HepG2 (cell line): ENCODE data around the gene EEF1AKMT3. TPM values are rescaled to one million over a fixed set of nuclear protein-coding genes. Genes with fewer than 3 reads are reported as not detected.

Experiments
- ATAC-seq: fragments of 200-7000 bp; cut with Tn5 transposase; 3 replicates; pipeline ENCODE4 v1.9.1; 2020; ENCODE audit warnings: mild to moderate bottlenecking, moderate library complexity
- BruUV-seq: library from RNA; stranded (reverse); fragments of 400-500 nt; replicated peaks from 2 replicates; lab custom pipeline; 2021; lab: Mats Ljungman, UMichigan
- CTCF ChIA-PET: fragments of 300-600 bp; formaldehyde crosslinking; extraction: SDS; loops from one replicate; lab custom pipeline; 2021; ENCODE audit warnings: low total read pairs, inconsistent platforms, low intra/inter-chr PET ratio; lab: Yijun Ruan, JAX
- POLR2A ChIA-PET: fragments of 350-600 bp; sonication (Branson Sonifier 250); formaldehyde crosslinking; loops from one replicate; lab custom pipeline; 2020; ENCODE audit warnings: antibody characterized with exemption, inconsistent platforms; lab: Yijun Ruan, JAX
- DNase-seq: peaks from one replicate; pipeline ENCODE4 v3.0.0-alpha.2; 2015; ENCODE audit warnings: low spot score
- FAIRE-seq: peaks from 3 replicates; lab custom pipeline; 2011; peaks lifted over from hg19 to GRCh38; lab: Jason Lieb, UNC
- H2AFZ ChIP-seq: one replicate; pipeline ENCODE4 v1.6.1; 2011; ENCODE audit warnings: low read length, inconsistent platforms
- H3K27ac ChIP-seq: fragments of 300-600 bp; 3 replicates; pipeline ENCODE4 v1.8.0; 2011; ENCODE audit warnings: mixed run types, mild to moderate bottlenecking, mixed read lengths, low read length, inconsistent platforms; ENCODE audit not compliant: insufficient read depth; ENCODE audit errors: extremely low read length
- H3K27me3 ChIP-seq, 2 experiments: fragments of 200-600 bp in 1 of 2; 2 replicates in 1 of 2; 3 replicates in 1 of 2; pipeline versions ENCODE4 v1.6.0 to v1.8.0; 2011; ENCODE audit warnings: low read length in 2 of 2, mild to moderate bottlenecking in 2 of 2, moderate library complexity in 2 of 2, inconsistent platforms in 1 of 2; ENCODE audit not compliant: insufficient read depth in 2 of 2, control insufficient read depth in 1 of 2
- H3K36me3 ChIP-seq, 2 experiments: fragments of 200-600 bp in 1 of 2; replicated peaks in 1 of 2; 2 replicates in 1 of 2; 3 replicates in 1 of 2; pipeline versions ENCODE4 v1.5.1 to v1.8.0; 2011; ENCODE audit warnings: low read length in 2 of 2, inconsistent platforms in 1 of 2; ENCODE audit not compliant: insufficient read depth in 2 of 2, control insufficient read depth in 1 of 2
- H3K4me1 ChIP-seq: 2 replicates; pipeline ENCODE4 v1.5.1; 2012; ENCODE audit warnings: low read length, inconsistent platforms; ENCODE audit not compliant: insufficient read depth
- H3K4me2 ChIP-seq: 2 replicates; pipeline ENCODE4 v1.6.0; 2011; ENCODE audit warnings: low read depth, low read length, inconsistent platforms
- H3K4me3 ChIP-seq, 3 experiments: fragments of 200-600 bp in 1 of 3; sonication (generic), shearing (Covaris generic) in 1 of 3; replicated peaks in 1 of 3; 2 replicates each; pipeline ENCODE4 v1.5.1; 2011 to 2016; ENCODE audit warnings: low read length in 3 of 3, inconsistent platforms in 2 of 3, low read depth in 2 of 3, mild to moderate bottlenecking in 2 of 3, control low read depth in 1 of 3, mixed read lengths in 1 of 3; ENCODE audit not compliant: insufficient read depth in 1 of 3
- H3K79me2 ChIP-seq: one replicate; pipeline ENCODE4 v1.6.1; 2011; ENCODE audit warnings: low read length, inconsistent platforms; ENCODE audit not compliant: insufficient read depth
- H3K9ac ChIP-seq: 2 replicates; pipeline ENCODE4 v1.6.0; 2011; ENCODE audit warnings: mild to moderate bottlenecking, low read depth, low read length, inconsistent platforms; ENCODE audit not compliant: insufficient read depth
- H3K9me3 ChIP-seq: 2 replicates; pipeline ENCODE4 v1.5.1; 2012; ENCODE audit warnings: mild to moderate bottlenecking, low read length
- H4K20me1 ChIP-seq: 2 replicates; pipeline ENCODE4 v1.6.0; 2011; ENCODE audit warnings: inconsistent platforms, mild to moderate bottlenecking, low read length, moderate library complexity; ENCODE audit not compliant: insufficient read depth
- ARID2 ChIP-seq: sonication (generic); formaldehyde crosslinking; IDR thresholded peaks from 2 replicates; pipeline ENCODE4 v1.8.1; 2022; ENCODE audit warnings: mild to moderate bottlenecking, missing genetic modification reagents, borderline replicate concordance
- ELF3 ChIP-seq: IDR thresholded peaks from 2 replicates; pipeline ENCODE4 v1.6.1; 2016; ENCODE audit warnings: missing genetic modification reagents, missing compliant biosample characterization
- IKZF4 ChIP-seq: sonication (generic); formaldehyde crosslinking; IDR thresholded peaks from 2 replicates; pipeline ENCODE4 v1.5.1; 2020; ENCODE audit warnings: borderline replicate concordance, mild to moderate bottlenecking, low read depth, missing genetic modification reagents; ENCODE audit errors: not compliant biosample characterization
- KLF16 ChIP-seq, 2 experiments: sonication (generic) in 1 of 2; formaldehyde crosslinking in 1 of 2; IDR thresholded peaks; 2 replicates each; pipeline versions ENCODE4 v1.6.1 to v1.8.0; 2016 to 2023; ENCODE audit warnings: missing genetic modification reagents in 2 of 2, missing compliant biosample characterization in 1 of 2
- MEIS1 ChIP-seq: sonication (generic); formaldehyde crosslinking; IDR thresholded peaks from 2 replicates; pipeline ENCODE4 v1.9.0; 2021; ENCODE audit warnings: mild to moderate bottlenecking, missing genetic modification reagents, moderate library complexity, borderline replicate concordance
- NCOR1 ChIP-seq: fragments of 200-600 bp; sonication (generic); IDR thresholded peaks from 2 replicates; pipeline ENCODE4 v1.7.0; 2017; ENCODE audit warnings: antibody characterized with exemption, low read length, borderline replicate concordance
- NFE2L1 ChIP-seq: sonication (generic); formaldehyde crosslinking; IDR thresholded peaks from 2 replicates; pipeline ENCODE4 v1.4.0; 2020; ENCODE audit warnings: missing genetic modification reagents, mild to moderate bottlenecking, borderline replicate concordance
- PAXIP1 ChIP-seq: sonication (generic); formaldehyde crosslinking; conservative IDR thresholded peaks from 2 replicates; pipeline ENCODE4 v1.4.0; 2020; ENCODE audit warnings: mild to moderate bottlenecking, missing genetic modification reagents, moderate library complexity
- RFX1 ChIP-seq: fragments of 450-650 bp; IDR thresholded peaks from 2 replicates; pipeline ENCODE4 v1.6.1; 2017
- RXRB ChIP-seq: IDR thresholded peaks from 2 replicates; pipeline ENCODE4 v1.6.1; 2016; ENCODE audit warnings: borderline replicate concordance, missing genetic modification reagents, missing compliant biosample characterization
- SUZ12 ChIP-seq: fragments of 150-350 bp; IDR thresholded peaks from 2 replicates; pipeline ENCODE4 v1.6.1; 2014; ENCODE audit warnings: low read depth, low read length
- TRIM22 ChIP-seq: fragments of 450-650 bp; IDR thresholded peaks from 2 replicates; pipeline ENCODE4 v1.6.1; 2017
- U2AF2 ChIP-seq: fragments of 200-400 bp; formaldehyde crosslinking; IDR thresholded peaks from 2 replicates; pipeline ENCODE4 v1.6.1; 2017; ENCODE audit warnings: low read depth, mild to moderate bottlenecking, low read length
- ZNF253 ChIP-seq: sonication (generic); formaldehyde crosslinking; IDR thresholded peaks from 2 replicates; pipeline ENCODE4 v1.8.0; 2022; ENCODE audit warnings: mild to moderate bottlenecking, missing genetic modification reagents, borderline replicate concordance
- ZNF292 ChIP-seq: sonication (generic); formaldehyde crosslinking; IDR thresholded peaks from 2 replicates; pipeline ENCODE4 v1.8.1; 2022; ENCODE audit warnings: mild to moderate bottlenecking, low read depth, missing genetic modification reagents, borderline replicate concordance
- ZNF468 ChIP-seq: sonication (generic); formaldehyde crosslinking; IDR thresholded peaks from 2 replicates; pipeline ENCODE4 v1.8.0; 2022; ENCODE audit warnings: mild to moderate bottlenecking, moderate library complexity, missing genetic modification reagents
- ZNF770 ChIP-seq: sonication (generic); formaldehyde crosslinking; IDR thresholded peaks from 2 replicates; pipeline ENCODE4 v1.5.0; 2020; ENCODE audit warnings: mild to moderate bottlenecking, missing genetic modification reagents
- WGBS: methylation state at CpG from one replicate; pipeline ENCODE4 v1.1.6; 2017; ENCODE audit warnings: low lambda C conversion rate; 5-methylcytosine and 5-hydroxymethylcytosine counted together
- in situ Hi-C: cut with HindIII; loops from 2 replicates; pipeline ENCODE4 v1.10.0; 2017; ENCODE audit warnings: low pct_unique_long_range_greater_than_20kb; ENCODE audit not compliant: extremely low pct_ligation_motif_present
- intact Hi-C: fragments of 100-400 bp; cut with micrococcal nuclease; formaldehyde crosslinking; loops from one replicate; pipeline ENCODE4 v1.10.0; 2022; ENCODE audit not compliant: unreplicated experiment
- polyA plus RNA-seq, 8 experiments: library from polyadenylated mRNA; depleted of rRNA in 3 of 8; stranded (reverse) in 7 of 8; unstranded in 1 of 8; fragments of >200 nt; fragmentation: Illumina TruSeq in 4 of 8; extraction: Trizol in 4 of 8; gene quantifications; 2 replicates each; pipeline versions ENCODE4 v1.2.1 to v1.2.3, GENCODE V29; 2011 to 2016; ENCODE audit warnings: low read depth in 4 of 8, missing spikeins in 1 of 8, mixed read lengths in 1 of 8; ENCODE audit not compliant: insufficient read depth in 1 of 8
- total RNA-seq, 5 experiments: library from RNA; depleted of rRNA; stranded (reverse); fragments of >200 nt; fragmentation: Illumina TruSeq; extraction: Trizol; gene quantifications; 2 replicates each; pipeline ENCODE4 v1.2.3, GENCODE V29; 2016; ENCODE audit warnings: low read depth in 1 of 5

EEF1AKMT3 gene
- total and polyA plus RNA-seq, 2 of the 13 experiments (the other 11 are each of a cell fraction or from before 2014, with no cell fraction given) = 4.7 to 11.4 TPM

- Histone ChIP-seq H3K9me3 (no peaks in the 10 kb centered on the region), H3K4me3 (peak overlapping the region in 1 of 3 experiments; percentile 73; a peak in 2 of 6 replicates), H3K27ac (no peak overlapping the region), H3K79me2 (no peaks in the 10 kb centered on the region), H3K27me3 (peaks cover 14 to 64% of the 10 kb centered on the region in 2 experiments), H3K4me1 (peaks cover 42% of the 10 kb centered on the region), H3K36me3 (no peaks in the 10 kb centered on the region), H4K20me1 (no peaks in the 10 kb centered on the region), H3K4me2 (peak overlapping the region; percentile 94), H2AFZ (no peak overlapping the region), H3K9ac (no peak overlapping the region)
- FAIRE-seq (no peak), DNase-seq (peak; percentile 23), ATAC-seq (peak; percentile 55)
- in situ Hi-C loops = no loop called here
- intact Hi-C loops = loop anchor here (5.0 kb wide), 2 partner anchors 43 to 153 kb away; partner anchors contain the start of gene OS9
- ChIA-PET POLR2A (interaction anchor here (0.9 to 3.3 kb wide), 6 partner anchors 9 to 215 kb away, joined by 3 to 29 read pairs (median 4); partner anchors contain the start of genes CDK4, DCTN2, DDIT3 and TSPAN31), CTCF (interaction anchor here (1.8 kb wide), 1 partner anchor 9 kb away, joined by 6 read pairs; no protein-coding TSS in a partner anchor)
- BruUV-seq = no TSS peak
- 7% methylated on average over 8 of the region's 8 CpGs for WGBS
- TF ChIP-seq PAXIP1 (CRISPR knock-in tag) = peak; percentile 67
- TF ChIP-seq SUZ12 = no peak
- TF ChIP-seq TRIM22 = no peak
- peak; percentile 41; the same call in 1 of the 2 replicates for TF ChIP-seq ZNF292 (CRISPR knock-in tag)
- no peak for TF ChIP-seq U2AF2
- no peak for TF ChIP-seq NFE2L1 (CRISPR knock-in tag)
- no peak for TF ChIP-seq ZNF468 (CRISPR knock-in tag)
- peak; percentile 68 for TF ChIP-seq RXRB (CRISPR knock-in tag)
- peak; percentile 18; the same call in 1 of the 2 replicates for TF ChIP-seq NCOR1
- TF ChIP-seq ZNF253 (CRISPR knock-in tag) = no peak
- no peak for TF ChIP-seq MEIS1 (CRISPR knock-in tag)
- no peak for TF ChIP-seq ZNF770 (CRISPR knock-in tag)
- TF ChIP-seq ELF3 (CRISPR knock-in tag) = no peak
- no peak for TF ChIP-seq KLF16 (CRISPR knock-in tag; IDR thresholded peaks at IDR 0.05)
- TF ChIP-seq IKZF4 (CRISPR knock-in tag) = no peak
- no peak for TF ChIP-seq ARID2 (CRISPR knock-in tag)
- TF ChIP-seq RFX1 = peak; percentile 42; the same call in 1 of the 2 replicates
These were observed 37.1 kb upstream of the EEF1AKMT3 start for GRCh38 chr12:57735198-57735855.
